Testis (tissue), 2 donors: ENCODE measurements around the gene TMEM198.

ENCODE experiments used
- CTCF ChIP-seq, 3 experiments: fragments of 450-650 bp in 2 of 3; fragments of 200-600 bp in 1 of 3; sonication (generic) in 1 of 3; IDR thresholded peaks; one replicate each; pipeline ENCODE4 v1.5.1; 2016 to 2019; ENCODE audit warnings: antibody characterized with exemption in 3 of 3, mild to moderate bottlenecking in 2 of 3, moderate library complexity in 1 of 3
- POLR2A ChIP-seq: fragments of 450-650 bp; IDR thresholded peaks from one replicate; pipeline ENCODE4 v1.6.1; 2017; ENCODE audit warnings: antibody characterized with exemption, mild to moderate bottlenecking, moderate library complexity

GRCh38 chr2:219507581-219508443 is 36.0 kb upstream of the TMEM198 start:
- TF ChIP-seq POLR2A = no peak
- no peak for TF ChIP-seq CTCF (IDR thresholded peaks at IDR 0.05)
